ENCODE data around the gene HPD.

Gene HPD

GRCh38 chr12:121810234-121810817, 48.3 kb downstream of the HPD start:
- DNase-seq (ENCODE audit: low read depth) = no peak
- no peak for TF ChIP-seq CTCF (IDR thresholded peaks at IDR 0.05; ENCODE audit: insufficient read depth, low read depth, low read length, missing control alignments)
- no peak overlapping the region for H3K4me3 ChIP-seq (ENCODE audit: low read length)

- H3K4me3 ChIP-seq (ENCODE audit: low read length) = no peak overlapping the region
- no peak for TF ChIP-seq CTCF (IDR thresholded peaks at IDR 0.05; ENCODE audit: insufficient read depth, low read depth, low read length, missing control alignments)
- DNase-seq (ENCODE audit: low read depth) = no peak
Measured at GRCh38 chr12:121809712-121810116, 48.9 kb downstream of the HPD start.

GRCh38 chr12:121808623-121809022, 50.0 kb downstream of the HPD start:
- H3K4me3 ChIP-seq (ENCODE audit: low read length) = no peak overlapping the region
- no peak for DNase-seq (ENCODE audit: low read depth)
- TF ChIP-seq CTCF (IDR thresholded peaks at IDR 0.05; ENCODE audit: insufficient read depth, low read depth, low read length, missing control alignments) = no peak

GRCh38 chr12:121807642-121808347, 50.9 kb downstream of the HPD start:
- no peak for TF ChIP-seq CTCF (IDR thresholded peaks at IDR 0.05; ENCODE audit: insufficient read depth, low read depth, low read length, missing control alignments)
- no peak overlapping the region for H3K4me3 ChIP-seq (ENCODE audit: low read length)
- no peak for DNase-seq (ENCODE audit: low read depth)

GRCh38 chr12:121806546-121807423, 51.9 kb downstream of the HPD start:
- no peak for TF ChIP-seq CTCF (IDR thresholded peaks at IDR 0.05; ENCODE audit: insufficient read depth, low read depth, low read length, missing control alignments)
- peak overlapping the region; percentile 64 for H3K4me3 ChIP-seq (ENCODE audit: low read length)
- DNase-seq (ENCODE audit: low read depth) = peak; percentile 40

GRCh38 chr12:121806009-121806545, 52.6 kb downstream of the HPD start:
- H3K4me3 ChIP-seq (ENCODE audit: low read length) = peak overlapping the region; percentile 64
- no peak for TF ChIP-seq CTCF (IDR thresholded peaks at IDR 0.05; ENCODE audit: insufficient read depth, low read depth, low read length, missing control alignments)
- no peak for DNase-seq (ENCODE audit: low read depth)
